HEK293 (cell line): ENCODE results near the gene FRYL.

Experiments used
- CTCF ChIA-PET: fragments of 350-600 bp; formaldehyde crosslinking; extraction: SDS; loops from one replicate; lab custom pipeline; 2021; ENCODE audit warnings: antibody characterized with exemption; lab: Yijun Ruan, JAX
- POLR2A ChIA-PET: fragments of 300-600 bp; formaldehyde crosslinking; extraction: SDS; loops from one replicate; lab custom pipeline; 2020; ENCODE audit warnings: antibody characterized with exemption, inconsistent platforms; lab: Yijun Ruan, JAX
- H3K27ac ChIP-seq: fragments of 200-500 bp; sonication (Bioruptor generic); 2 replicates; pipeline ENCODE4 v1.5.1; 2014; ENCODE audit warnings: low read depth, low read length, control low read depth, inconsistent platforms; ENCODE audit errors: extremely low read depth
- H3K36me3 ChIP-seq, 2 experiments: fragments of 200-500 bp in 1 of 2; sonication (Bioruptor generic) in 1 of 2; 1 replicate in 1 of 2; 2 replicates in 1 of 2; pipeline ENCODE4 v1.5.1; 2014 to 2017; ENCODE audit warnings: inconsistent platforms in 2 of 2, low read length in 2 of 2; ENCODE audit not compliant: control insufficient read depth in 2 of 2, insufficient read depth in 1 of 2
- H3K4me1 ChIP-seq: fragments of 200-500 bp; sonication (Bioruptor generic); 2 replicates; pipeline ENCODE4 v1.5.1; 2014; ENCODE audit warnings: mild to moderate bottlenecking, low read length, inconsistent platforms; ENCODE audit not compliant: control insufficient read depth, insufficient read depth
- H3K4me3 ChIP-seq: 2 replicates; pipeline ENCODE4 v1.5.1; 2011; ENCODE audit warnings: low read depth, mild to moderate bottlenecking, control low read depth, low read length, moderate library complexity
- H3K9me3 ChIP-seq: fragments of 200-500 bp; sonication (Bioruptor generic); 2 replicates; pipeline ENCODE4 v1.5.1; 2014; ENCODE audit warnings: low read depth, low read length, inconsistent platforms; ENCODE audit not compliant: control insufficient read depth, insufficient read depth
- GLI4 ChIP-seq: fragments of 450-650 bp; formaldehyde crosslinking; IDR thresholded peaks from 2 replicates; pipeline ENCODE4 v1.5.1; 2016; ENCODE audit warnings: missing biosample characterization, missing genetic modification characterization
- HIC1 ChIP-seq: fragments of 450-650 bp; formaldehyde crosslinking; IDR thresholded peaks from 2 replicates; pipeline ENCODE4 v1.5.1; 2016; ENCODE audit warnings: missing biosample characterization, missing genetic modification characterization
- KLF1 ChIP-seq: fragments of 450-650 bp; formaldehyde crosslinking; IDR thresholded peaks from 2 replicates; pipeline ENCODE4 v1.5.1; 2016; ENCODE audit warnings: missing biosample characterization, missing genetic modification characterization
- ZBTB17 ChIP-seq: fragments of 450-650 bp; formaldehyde crosslinking; IDR thresholded peaks from 2 replicates; pipeline ENCODE4 v1.5.1; 2016; ENCODE audit warnings: missing biosample characterization, missing genetic modification characterization
- ZBTB44 ChIP-seq: fragments of 450-650 bp; IDR thresholded peaks from 2 replicates; pipeline ENCODE4 v1.5.1; 2018; ENCODE audit warnings: missing biosample characterization, mild to moderate bottlenecking, missing genetic modification characterization
- ZBTB6 ChIP-seq: fragments of 450-650 bp; formaldehyde crosslinking; IDR thresholded peaks from 2 replicates; pipeline ENCODE4 v1.5.1; 2017; ENCODE audit warnings: missing biosample characterization, missing genetic modification characterization
- ZFP69B ChIP-seq: fragments of 450-650 bp; formaldehyde crosslinking; IDR thresholded peaks from 2 replicates; pipeline ENCODE4 v1.5.1; 2016; ENCODE audit warnings: missing biosample characterization, missing genetic modification characterization
- ZNF114 ChIP-seq: fragments of 450-650 bp; formaldehyde crosslinking; IDR thresholded peaks from 2 replicates; pipeline ENCODE4 v1.5.0; 2017; ENCODE audit warnings: missing biosample characterization, missing genetic modification characterization
- ZNF121 ChIP-seq: fragments of 450-650 bp; formaldehyde crosslinking; IDR thresholded peaks from 2 replicates; pipeline ENCODE4 v1.5.1; 2016; ENCODE audit warnings: missing biosample characterization, missing genetic modification characterization
- ZNF148 ChIP-seq: fragments of 450-650 bp; formaldehyde crosslinking; IDR thresholded peaks from 2 replicates; pipeline ENCODE4 v1.5.0; 2017; ENCODE audit warnings: missing biosample characterization, missing genetic modification characterization, borderline replicate concordance
- ZNF19 ChIP-seq: fragments of 450-650 bp; formaldehyde crosslinking; IDR thresholded peaks from 2 replicates; pipeline ENCODE4; 2016; ENCODE audit warnings: missing biosample characterization, missing genetic modification characterization, low read depth
- ZNF266 ChIP-seq: fragments of 450-650 bp; formaldehyde crosslinking; IDR thresholded peaks from 2 replicates; pipeline ENCODE4 v1.5.1; 2016; ENCODE audit warnings: missing biosample characterization, missing genetic modification characterization, low read depth
- ZNF292 ChIP-seq: fragments of 450-650 bp; formaldehyde crosslinking; IDR thresholded peaks from 2 replicates; pipeline ENCODE4 v1.5.1; 2016; ENCODE audit warnings: low read depth, missing biosample characterization, missing genetic modification characterization, borderline replicate concordance
- ZNF311 ChIP-seq: fragments of 450-650 bp; formaldehyde crosslinking; IDR thresholded peaks from 2 replicates; pipeline ENCODE4 v1.5.1; 2017; ENCODE audit warnings: missing biosample characterization, missing genetic modification characterization, borderline replicate concordance
- ZNF354C ChIP-seq: fragments of 450-650 bp; formaldehyde crosslinking; IDR thresholded peaks from 2 replicates; pipeline ENCODE4 v1.5.1; 2016; ENCODE audit warnings: missing biosample characterization, missing genetic modification characterization, low read depth, borderline replicate concordance
- ZNF366 ChIP-seq: fragments of 450-650 bp; formaldehyde crosslinking; conservative IDR thresholded peaks from 2 replicates; pipeline ENCODE4 v1.5.1; 2016; ENCODE audit warnings: missing biosample characterization, missing genetic modification characterization
- ZNF423 ChIP-seq: fragments of 450-650 bp; formaldehyde crosslinking; IDR thresholded peaks from 2 replicates; pipeline ENCODE4 v1.5.1; 2016; ENCODE audit warnings: missing biosample characterization, missing genetic modification characterization
- ZNF433 ChIP-seq: fragments of 450-650 bp; formaldehyde crosslinking; IDR thresholded peaks from 2 replicates; pipeline ENCODE4 v1.5.1; 2016; ENCODE audit warnings: missing biosample characterization, missing genetic modification characterization, low read depth
- ZNF48 ChIP-seq: fragments of 450-650 bp; formaldehyde crosslinking; IDR thresholded peaks from 2 replicates; pipeline ENCODE4 v1.5.1; 2016; ENCODE audit warnings: missing biosample characterization, missing genetic modification characterization
- ZNF488 ChIP-seq: fragments of 450-650 bp; formaldehyde crosslinking; IDR thresholded peaks from 2 replicates; pipeline ENCODE4 v1.5.1; 2016; ENCODE audit warnings: missing biosample characterization, missing genetic modification characterization
- ZNF501 ChIP-seq: fragments of 450-650 bp; formaldehyde crosslinking; IDR thresholded peaks from 2 replicates; pipeline ENCODE4 v1.5.1; 2016; ENCODE audit warnings: missing biosample characterization, missing genetic modification characterization
- ZNF521 ChIP-seq: fragments of 450-650 bp; formaldehyde crosslinking; IDR thresholded peaks from 2 replicates; pipeline ENCODE4 v1.5.1; 2017; ENCODE audit warnings: missing biosample characterization, mild to moderate bottlenecking, missing genetic modification characterization
- ZNF555 ChIP-seq: fragments of 450-650 bp; formaldehyde crosslinking; conservative IDR thresholded peaks from 2 replicates; pipeline ENCODE4 v1.5.1; 2017; ENCODE audit warnings: missing biosample characterization, mild to moderate bottlenecking, missing genetic modification characterization, inconsistent platforms
- ZNF561 ChIP-seq: fragments of 450-650 bp; IDR thresholded peaks from 2 replicates; pipeline ENCODE4 v1.5.1; 2018; ENCODE audit warnings: missing biosample characterization, missing genetic modification characterization, borderline replicate concordance
- ZNF600 ChIP-seq: fragments of 450-650 bp; formaldehyde crosslinking; IDR thresholded peaks from 2 replicates; pipeline ENCODE4 v1.5.1; 2016; ENCODE audit warnings: missing biosample characterization, missing genetic modification characterization
- ZNF623 ChIP-seq: fragments of 450-650 bp; formaldehyde crosslinking; IDR thresholded peaks from 2 replicates; pipeline ENCODE4 v1.5.1; 2016; ENCODE audit warnings: missing biosample characterization, missing genetic modification characterization
- ZNF777 ChIP-seq: fragments of 450-650 bp; formaldehyde crosslinking; IDR thresholded peaks from 2 replicates; pipeline ENCODE4 v1.5.1; 2017; ENCODE audit warnings: missing biosample characterization, missing genetic modification characterization, borderline replicate concordance
- ZSCAN23 ChIP-seq: fragments of 450-650 bp; formaldehyde crosslinking; IDR thresholded peaks from 2 replicates; pipeline ENCODE4 v1.5.1; 2016; ENCODE audit warnings: missing biosample characterization, missing genetic modification characterization
- ZSCAN5A ChIP-seq: fragments of 450-650 bp; formaldehyde crosslinking; IDR thresholded peaks from 2 replicates; pipeline ENCODE4 v1.5.1; 2016; ENCODE audit warnings: missing biosample characterization, missing genetic modification characterization

The FRYL gene

GRCh38 chr4:48787056-48787455 lies 7.0 kb upstream of the FRYL start:
- CTCF ChIA-PET = no interaction called here
- Histone ChIP-seq H3K36me3 (no peaks in the 10 kb centered on the region), H3K4me3 (no peak overlapping the region), H3K4me1 (no peaks in the 10 kb centered on the region), H3K27ac (no peak overlapping the region), H3K9me3 (no peaks in the 10 kb centered on the region)
- TF ChIP-seq ZNF121 (tag by site-specific recombination) (no peak), HIC1 (tag by site-specific recombination) (no peak), ZBTB44 (no peak), ZSCAN23 (no peak), ZNF292 (tag by site-specific recombination) (no peak), ZNF623 (tag by site-specific recombination) (no peak), ZNF488 (tag by site-specific recombination) (no peak), ZNF366 (tag by site-specific recombination) (no peak), ZNF555 (tag by site-specific recombination) (no peak), ZNF19 (tag by site-specific recombination) (no peak), GLI4 (no peak), ZNF777 (tag by site-specific recombination) (no peak), ZNF114 (tag by site-specific recombination) (no peak), ZFP69B (no peak), ZSCAN5A (tag by site-specific recombination) (no peak), ZNF354C (tag by site-specific recombination) (no peak), ZNF561 (tag by site-specific recombination) (no peak), ZNF266 (no peak)
- POLR2A ChIA-PET = no interaction called here

- H3K36me3 ChIP-seq = no peaks in the 10 kb centered on the region
- ChIA-PET POLR2A (no interaction called here), CTCF (no interaction called here)
- no peaks in the 10 kb centered on the region for H3K4me1 ChIP-seq
- no peaks in the 10 kb centered on the region for H3K9me3 ChIP-seq
- H3K4me3 ChIP-seq = no peak overlapping the region
- H3K27ac ChIP-seq = no peak overlapping the region
- TF ChIP-seq ZBTB17 (tag by site-specific recombination) = no peak
- TF ChIP-seq ZNF521 = no peak
- no peak for TF ChIP-seq ZNF501
- TF ChIP-seq ZNF600 = no peak
- no peak for TF ChIP-seq ZNF423
- no peak for TF ChIP-seq ZBTB6 (tag by site-specific recombination)
- TF ChIP-seq ZNF148 = no peak
- no peak for TF ChIP-seq ZNF311 (tag by site-specific recombination)
- TF ChIP-seq ZNF48 = no peak
- no peak for TF ChIP-seq KLF1 (tag by site-specific recombination)
- no peak for TF ChIP-seq ZNF433 (tag by site-specific recombination)
Observed at GRCh38 chr4:48786549-48786948, 6.5 kb upstream of the FRYL start.
